A549 (cell line): ENCODE results near the gene TXNRD1. TPM values are rescaled to one million over a fixed set of nuclear protein-coding genes. Genes with fewer than 3 reads are reported as not detected.
A peak's percentile ranks its signal among the peaks of the same experiment; 100 is the strongest.

Source experiments
- ATAC-seq, 2 experiments: fragments of 200-7000 bp in 1 of 2; fragments of >200 bp in 1 of 2; cut with Nextera tagmentation in 1 of 2; cut with Tn5 transposase in 1 of 2; 3 replicates each; pipeline versions ENCODE4 v1.8.0 to v1.9.1; 2018 to 2020; ENCODE audit warnings: mild to moderate bottlenecking in 1 of 2, moderate library complexity in 1 of 2
- CTCF ChIA-PET: fragments of 300-600 bp; sonication (Branson Sonifier 250); formaldehyde crosslinking; extraction: SDS; loops from one replicate; lab custom pipeline; 2021; ENCODE audit warnings: antibody characterized with exemption, inconsistent platforms; lab: Yijun Ruan, JAX
- POLR2A ChIA-PET: fragments of 350-600 bp; formaldehyde crosslinking; extraction: SDS; loops from one replicate; lab custom pipeline; 2021; ENCODE audit warnings: antibody characterized with exemption, inconsistent platforms; lab: Yijun Ruan, JAX
- DNase-seq, 2 experiments: peaks; one replicate each; pipeline versions ENCODE4 v3.0.0 to v3.0.0-alpha.2; 2011 to 2016; ENCODE audit warnings: low read depth in 1 of 2, low spot score in 1 of 2
- FAIRE-seq: peaks from 2 replicates; lab custom pipeline; 2011; peaks lifted over from hg19 to GRCh38; lab: Jason Lieb, UNC
- H3K27ac ChIP-seq, 2 experiments: fragments of >200 bp; sonication (Bioruptor Twin); formaldehyde crosslinking; 3 replicates each; pipeline ENCODE4 v1.5.1; 2016 to 2017
- H3K4me1 ChIP-seq: fragments of >200 bp; sonication (Bioruptor Twin); formaldehyde crosslinking; 3 replicates; pipeline ENCODE4 v1.6.1; 2016
- H3K4me2 ChIP-seq: fragments of >200 bp; sonication (Bioruptor Twin); formaldehyde crosslinking; 3 replicates; pipeline ENCODE4 v1.6.1; 2016
- H3K4me3 ChIP-seq: fragments of >200 bp; sonication (Bioruptor Twin); formaldehyde crosslinking; 3 replicates; pipeline ENCODE4 v1.5.1; 2016
- H3K9me3 ChIP-seq: fragments of >200 bp; sonication (Bioruptor Twin); formaldehyde crosslinking; 3 replicates; pipeline ENCODE4 v1.6.1; 2016
- BHLHE40 ChIP-seq: IDR thresholded peaks from 2 replicates; pipeline ENCODE4 v1.6.1; 2012; ENCODE audit warnings: low read depth, low read length, inconsistent platforms
- CBX8 ChIP-seq: fragments of 200-600 bp; sonication (generic); IDR thresholded peaks from 2 replicates; pipeline ENCODE4 v1.6.1; 2016
- EHF ChIP-seq: fragments of 250-450 bp; sonication (Bioruptor Pico); IDR thresholded peaks from 2 replicates; pipeline ENCODE4 v1.5.0; 2020; ENCODE audit warnings: mild to moderate bottlenecking
- EHMT2 ChIP-seq: fragments of 200-600 bp; sonication (generic); IDR thresholded peaks from 2 replicates; pipeline ENCODE4 v1.6.1; 2016; ENCODE audit warnings: antibody characterized with exemption, low read depth, mild to moderate bottlenecking, moderate library complexity
- FOSL2 ChIP-seq, 2 experiments: fragments of 450-650 bp in 1 of 2; fragments of >200 bp in 1 of 2; sonication (Bioruptor Twin) in 1 of 2; formaldehyde crosslinking; IDR thresholded peaks; 2 replicates each; pipeline versions ENCODE4 v1.5.0 to v1.6.1; 2016 to 2020; ENCODE audit warnings: mild to moderate bottlenecking in 1 of 2, moderate library complexity in 1 of 2
- FOXS1 ChIP-seq: fragments of 250-450 bp; sonication (Bioruptor Pico); IDR thresholded peaks from 2 replicates; pipeline ENCODE4 v1.5.0; 2020; ENCODE audit warnings: mild to moderate bottlenecking, moderate library complexity
- HDAC2 ChIP-seq: fragments of 200-600 bp; sonication (generic); IDR thresholded peaks from 2 replicates; pipeline ENCODE4 v1.6.1; 2016
- HES2 ChIP-seq: fragments of >200 bp; sonication (Bioruptor Twin); formaldehyde crosslinking; IDR thresholded peaks from 2 replicates; pipeline ENCODE4 v1.6.1; 2016
- HMGXB4 ChIP-seq: fragments of 250-450 bp; sonication (Bioruptor Pico); IDR thresholded peaks from 2 replicates; pipeline ENCODE4 v1.5.0; 2021; ENCODE audit warnings: mild to moderate bottlenecking, moderate library complexity, borderline replicate concordance
- HOXB13 ChIP-seq: fragments of 250-450 bp; sonication (Bioruptor Pico); IDR thresholded peaks from 2 replicates; pipeline ENCODE4 v1.5.0; 2020; ENCODE audit warnings: low read depth, mild to moderate bottlenecking, moderate library complexity
- JUN ChIP-seq, 2 experiments: fragments of >200 bp; sonication (Bioruptor Twin); formaldehyde crosslinking; IDR thresholded peaks; 2 replicates in 1 of 2; 3 replicates in 1 of 2; pipeline ENCODE4 v1.6.1; 2016 to 2017
- MYC ChIP-seq: IDR thresholded peaks from 2 replicates; pipeline ENCODE4 v1.6.1; 2012; ENCODE audit warnings: mild to moderate bottlenecking, inconsistent platforms, low read length, improper control_type of control experiment, borderline replicate concordance
- NFE2L2 ChIP-seq: fragments of 150-350 bp; conservative IDR thresholded peaks from 2 replicates; pipeline ENCODE4 v1.6.1; 2014; ENCODE audit warnings: low read length
- PHF8 ChIP-seq: fragments of 200-600 bp; sonication (generic); IDR thresholded peaks from 2 replicates; pipeline ENCODE4 v1.6.1; 2016; ENCODE audit warnings: low read depth, mild to moderate bottlenecking, antibody characterized with exemption, moderate library complexity, borderline replicate concordance
- POLR2AphosphoS2 ChIP-seq: conservative IDR thresholded peaks from 2 replicates; pipeline ENCODE4 v1.6.1; 2012; ENCODE audit warnings: low read length, improper control_type of control experiment, inconsistent platforms
- RAD21 ChIP-seq, 2 experiments: fragments of >200 bp in 1 of 2; sonication (Bioruptor Twin) in 1 of 2; formaldehyde crosslinking in 1 of 2; IDR thresholded peaks in 1 of 2; conservative IDR thresholded peaks in 1 of 2; 2 replicates in 1 of 2; 3 replicates in 1 of 2; pipeline ENCODE4 v1.6.1; 2012 to 2018; ENCODE audit warnings: inconsistent platforms in 1 of 2
- RARB ChIP-seq: fragments of 250-450 bp; sonication (Bioruptor Pico); IDR thresholded peaks from 2 replicates; pipeline ENCODE4 v1.8.0; 2021; ENCODE audit warnings: mild to moderate bottlenecking, moderate library complexity
- RCOR1 ChIP-seq: fragments of 150-350 bp; IDR thresholded peaks from 2 replicates; pipeline ENCODE4 v1.6.1; 2014; ENCODE audit warnings: antibody characterized with exemption, low read length, low read depth
- RFX5 ChIP-seq: fragments of 450-650 bp; IDR thresholded peaks from 2 replicates; pipeline ENCODE4 v1.7.1; 2014; ENCODE audit warnings: antibody characterized with exemption, mild to moderate bottlenecking, moderate library complexity
- RNF2 ChIP-seq: fragments of 200-600 bp; sonication (generic); IDR thresholded peaks from 2 replicates; pipeline ENCODE4 v1.6.1; 2016; ENCODE audit warnings: low read depth, mild to moderate bottlenecking, antibody characterized with exemption, moderate library complexity, borderline replicate concordance
- TFCP2L1 ChIP-seq: fragments of 250-450 bp; sonication (Bioruptor Pico); IDR thresholded peaks from 2 replicates; pipeline ENCODE4 v1.5.0; 2021; ENCODE audit warnings: mild to moderate bottlenecking
- TP53 ChIP-seq: fragments of 250-450 bp; sonication (Bioruptor Pico); IDR thresholded peaks from 2 replicates; pipeline ENCODE4 v1.5.0; 2021; ENCODE audit warnings: mild to moderate bottlenecking, moderate library complexity
- ZFP36 ChIP-seq: fragments of 450-650 bp; IDR thresholded peaks from 2 replicates; pipeline ENCODE4 v1.6.1; 2014; ENCODE audit warnings: borderline replicate concordance; ENCODE audit not compliant: partially characterized antibody
- ZSCAN20 ChIP-seq: fragments of 250-450 bp; sonication (Bioruptor Pico); IDR thresholded peaks from 2 replicates; pipeline ENCODE4 v1.8.0; 2022; ENCODE audit warnings: mild to moderate bottlenecking, moderate library complexity
- WGBS: methylation state at CpG from one replicate; pipeline ENCODE4 v1.1.6; 2017; ENCODE audit errors: missing lambda C conversion rate; 5-methylcytosine and 5-hydroxymethylcytosine counted together
- polyA plus RNA-seq, 4 experiments: library from polyadenylated mRNA; depleted of rRNA in 3 of 4; stranded (reverse); fragments of >200 nt; fragmentation: RNase III in 1 of 4; extraction: RNeasy Plus Mini Kit Qiagen cat#74134 plus additional on column Dnase treatment in 1 of 4; gene quantifications; 2 replicates in 3 of 4; 3 replicates in 1 of 4; pipeline ENCODE4 v1.2.3, GENCODE V29; 2011 to 2017
- TF ChIP-seq, protein P1 (sequence below): IDR thresholded peaks from 2 replicates; pipeline ENCODE4 v1.6.1; 2012
- TF ChIP-seq, protein P2 (sequence below): fragments of >200 bp; sonication (Bioruptor Twin); formaldehyde crosslinking; IDR thresholded peaks from 3 replicates; pipeline ENCODE4 v1.5.1; 2016
- TF ChIP-seq, protein P3 (sequence below): fragments of 200-600 bp; sonication (generic); IDR thresholded peaks from 2 replicates; pipeline ENCODE4 v1.6.1; 2016; ENCODE audit warnings: antibody characterized with exemption, mild to moderate bottlenecking, moderate library complexity

The TXNRD1 gene
- polyA plus RNA-seq, 2 of the 4 experiments (the other 2 are of a cell fraction), result 899 to 1,230 TPM

GRCh38 chr12:104288635-104289274, 73.2 kb downstream of the TXNRD1 start (continued):
- peak; percentile 68 to 82; a peak in 3 of 5 replicates for TF ChIP-seq JUN (IDR thresholded peaks at IDR 0.05)
- no peak for TF ChIP-seq FOSL2 (IDR thresholded peaks at IDR 0.05)
- TF ChIP-seq FOSL2 (CRISPR knock-in tag; IDR thresholded peaks at IDR 0.05), result peak; percentile 27; the same call in 1 of the 2 replicates
- TF ChIP-seq RFX5, result no peak
- 0 out of 2 replicates have a peak, but pooled peaks have one; percentile 3 for TF ChIP-seq HMGXB4 (CRISPR knock-in tag)
- TF ChIP-seq CBX8, result no peak
- no peak for TF ChIP-seq EHMT2
- TF ChIP-seq FOXS1 (CRISPR knock-in tag), result no peak
- no peak for TF ChIP-seq HOXB13 (CRISPR knock-in tag)
- TF ChIP-seq RAD21 (conservative IDR thresholded peaks at IDR 0.05 in 1 of 2, IDR thresholded peaks at IDR 0.05 in 1 of 2), result peak in 1 of 2 experiments; percentile 22; a peak in 1 of 5 replicates
- peak; percentile 85; the same call in 1 of the 2 replicates for TF ChIP-seq MYC
- TF ChIP-seq PHF8, result peak; percentile 23; the same call in 1 of the 2 replicates
- TF ChIP-seq HDAC2, result no peak
- peak; percentile 61 for TF ChIP-seq TFCP2L1 (CRISPR knock-in tag)
- TF ChIP-seq ZSCAN20 (CRISPR knock-in tag), result no peak
- TF ChIP-seq BHLHE40, result no peak
- TF ChIP-seq, protein P1, sequence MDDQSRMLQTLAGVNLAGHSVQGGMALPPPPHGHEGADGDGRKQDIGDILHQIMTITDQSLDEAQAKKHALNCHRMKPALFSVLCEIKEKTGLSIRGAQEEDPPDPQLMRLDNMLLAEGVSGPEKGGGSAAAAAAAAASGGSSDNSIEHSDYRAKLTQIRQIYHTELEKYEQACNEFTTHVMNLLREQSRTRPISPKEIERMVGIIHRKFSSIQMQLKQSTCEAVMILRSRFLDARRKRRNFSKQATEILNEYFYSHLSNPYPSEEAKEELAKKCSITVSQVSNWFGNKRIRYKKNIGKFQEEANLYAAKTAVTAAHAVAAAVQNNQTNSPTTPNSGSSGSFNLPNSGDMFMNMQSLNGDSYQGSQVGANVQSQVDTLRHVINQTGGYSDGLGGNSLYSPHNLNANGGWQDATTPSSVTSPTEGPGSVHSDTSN, result no peak
- peak; percentile 96 for TF ChIP-seq POLR2AphosphoS2
- no peak for TF ChIP-seq ZFP36
- TF ChIP-seq, protein P2, sequence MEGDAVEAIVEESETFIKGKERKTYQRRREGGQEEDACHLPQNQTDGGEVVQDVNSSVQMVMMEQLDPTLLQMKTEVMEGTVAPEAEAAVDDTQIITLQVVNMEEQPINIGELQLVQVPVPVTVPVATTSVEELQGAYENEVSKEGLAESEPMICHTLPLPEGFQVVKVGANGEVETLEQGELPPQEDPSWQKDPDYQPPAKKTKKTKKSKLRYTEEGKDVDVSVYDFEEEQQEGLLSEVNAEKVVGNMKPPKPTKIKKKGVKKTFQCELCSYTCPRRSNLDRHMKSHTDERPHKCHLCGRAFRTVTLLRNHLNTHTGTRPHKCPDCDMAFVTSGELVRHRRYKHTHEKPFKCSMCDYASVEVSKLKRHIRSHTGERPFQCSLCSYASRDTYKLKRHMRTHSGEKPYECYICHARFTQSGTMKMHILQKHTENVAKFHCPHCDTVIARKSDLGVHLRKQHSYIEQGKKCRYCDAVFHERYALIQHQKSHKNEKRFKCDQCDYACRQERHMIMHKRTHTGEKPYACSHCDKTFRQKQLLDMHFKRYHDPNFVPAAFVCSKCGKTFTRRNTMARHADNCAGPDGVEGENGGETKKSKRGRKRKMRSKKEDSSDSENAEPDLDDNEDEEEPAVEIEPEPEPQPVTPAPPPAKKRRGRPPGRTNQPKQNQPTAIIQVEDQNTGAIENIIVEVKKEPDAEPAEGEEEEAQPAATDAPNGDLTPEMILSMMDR, result no peak
- no peak for TF ChIP-seq RCOR1
- TF ChIP-seq EHF (CRISPR knock-in tag), result no peak; the same call in 1 of the 2 replicates
- TF ChIP-seq NFE2L2, result peak; percentile 88
- TF ChIP-seq RNF2, result no peak

DNA sequence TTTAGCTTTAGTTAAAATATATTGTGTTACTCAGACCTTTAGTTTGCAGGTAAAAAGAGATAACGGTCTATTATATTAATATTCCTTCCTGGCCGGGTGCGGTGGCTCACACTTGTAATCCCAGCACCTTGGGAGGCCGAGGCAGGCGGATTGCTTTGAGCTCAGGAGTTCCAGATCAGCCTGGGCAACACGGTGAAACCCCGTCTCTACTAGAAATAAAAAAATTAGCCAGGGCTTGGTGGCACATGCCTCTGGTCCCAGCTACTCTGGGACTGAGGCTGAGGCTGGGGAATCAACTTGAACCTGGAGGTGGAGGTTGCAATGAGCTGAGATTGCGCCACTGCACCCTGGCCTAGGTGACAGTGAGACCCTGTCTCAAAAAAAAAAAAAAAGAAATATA, 74.7 kb downstream of the TXNRD1 start:
- CTCF ChIA-PET, result interaction anchor here (1.6 to 13.7 kb wide), 3 partner anchors 10 to 72 kb away, joined by 10 to 155 read pairs (median 47); partner anchors contain the start of genes EID3 and TXNRD1
- peak overlapping the region; percentile 68 for H3K4me3 ChIP-seq
- TF ChIP-seq EHF (CRISPR knock-in tag) (0 out of 2 replicates have a peak, but pooled peaks have one; percentile 24), TP53 (peak; percentile 94), TFCP2L1 (CRISPR knock-in tag) (peak; percentile 93), HMGXB4 (CRISPR knock-in tag) (peak; percentile 9), RARB (CRISPR knock-in tag) (peak; percentile 82), HES2 (no peak)
- TF ChIP-seq, protein P3, sequence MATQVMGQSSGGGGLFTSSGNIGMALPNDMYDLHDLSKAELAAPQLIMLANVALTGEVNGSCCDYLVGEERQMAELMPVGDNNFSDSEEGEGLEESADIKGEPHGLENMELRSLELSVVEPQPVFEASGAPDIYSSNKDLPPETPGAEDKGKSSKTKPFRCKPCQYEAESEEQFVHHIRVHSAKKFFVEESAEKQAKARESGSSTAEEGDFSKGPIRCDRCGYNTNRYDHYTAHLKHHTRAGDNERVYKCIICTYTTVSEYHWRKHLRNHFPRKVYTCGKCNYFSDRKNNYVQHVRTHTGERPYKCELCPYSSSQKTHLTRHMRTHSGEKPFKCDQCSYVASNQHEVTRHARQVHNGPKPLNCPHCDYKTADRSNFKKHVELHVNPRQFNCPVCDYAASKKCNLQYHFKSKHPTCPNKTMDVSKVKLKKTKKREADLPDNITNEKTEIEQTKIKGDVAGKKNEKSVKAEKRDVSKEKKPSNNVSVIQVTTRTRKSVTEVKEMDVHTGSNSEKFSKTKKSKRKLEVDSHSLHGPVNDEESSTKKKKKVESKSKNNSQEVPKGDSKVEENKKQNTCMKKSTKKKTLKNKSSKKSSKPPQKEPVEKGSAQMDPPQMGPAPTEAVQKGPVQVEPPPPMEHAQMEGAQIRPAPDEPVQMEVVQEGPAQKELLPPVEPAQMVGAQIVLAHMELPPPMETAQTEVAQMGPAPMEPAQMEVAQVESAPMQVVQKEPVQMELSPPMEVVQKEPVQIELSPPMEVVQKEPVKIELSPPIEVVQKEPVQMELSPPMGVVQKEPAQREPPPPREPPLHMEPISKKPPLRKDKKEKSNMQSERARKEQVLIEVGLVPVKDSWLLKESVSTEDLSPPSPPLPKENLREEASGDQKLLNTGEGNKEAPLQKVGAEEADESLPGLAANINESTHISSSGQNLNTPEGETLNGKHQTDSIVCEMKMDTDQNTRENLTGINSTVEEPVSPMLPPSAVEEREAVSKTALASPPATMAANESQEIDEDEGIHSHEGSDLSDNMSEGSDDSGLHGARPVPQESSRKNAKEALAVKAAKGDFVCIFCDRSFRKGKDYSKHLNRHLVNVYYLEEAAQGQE, result no peak

More for the DNA sequence above, 74.7 kb downstream of the TXNRD1 start:
- POLR2A ChIA-PET, result interaction anchor here (0.9 to 8.6 kb wide), 7 partner anchors 10 to 113 kb away, joined by 3 to 190 read pairs (median 7); partner anchors contain the start of gene EID3
- FAIRE-seq (no peak), ATAC-seq (no peak), DNase-seq (peak in 1 of 2 experiments; percentile 80)
- peak overlapping the region; percentile 94 to 98 for H3K27ac ChIP-seq
- no peaks in the 10 kb centered on the region for H3K9me3 ChIP-seq
- peak overlapping the region; percentile 97 for H3K4me2 ChIP-seq
- peaks cover 44% of the 10 kb centered on the region for H3K4me1 ChIP-seq
- WGBS, result under 1% methylated on average over 8 of the region's 8 CpGs
